SK-N-SH (cell line): ENCODE results near the gene SRD5A2. TPM values are rescaled to one million over a fixed set of nuclear protein-coding genes. Genes with fewer than 3 reads are reported as not detected.
"Not testable (repeated sequence)": the region's sequence is repeated elsewhere in the genome, so short reads cannot be mapped to it uniquely, and the experiment has no call there.

Source experiments
- CTCF ChIA-PET: fragments of 300-600, 350-600 bp; formaldehyde crosslinking; extraction: SDS; loops from one replicate; lab custom pipeline; 2021; lab: Yijun Ruan, JAX
- POLR2A ChIA-PET: fragments of 350-600 bp; sonication (Branson Sonifier 250); formaldehyde crosslinking; extraction: SDS; loops from one replicate; lab custom pipeline; 2020; ENCODE audit warnings: antibody characterized with exemption, inconsistent platforms; lab: Yijun Ruan, JAX
- DNase-seq: peaks from one replicate; pipeline ENCODE4 v3.0.0; 2012
- H2AFZ ChIP-seq: fragments of 200-600 bp; sonication (generic); 2 replicates; pipeline ENCODE4 v1.8.1; 2016; ENCODE audit warnings: antibody characterized with exemption, mild to moderate bottlenecking, low read depth
- H3F3A ChIP-seq: fragments of 200-600 bp; sonication (generic); replicated peaks from 2 replicates; pipeline ENCODE3; 2016; ENCODE audit warnings: antibody characterized with exemption, mild to moderate bottlenecking; ENCODE audit not compliant: insufficient read depth
- H3K27ac ChIP-seq, 2 experiments: fragments of 200-500 bp in 1 of 2; fragments of 200-600 bp in 1 of 2; sonication (Bioruptor generic) in 1 of 2; sonication (generic), shearing (Covaris generic) in 1 of 2; 2 replicates each; pipeline versions ENCODE4 v1.5.1 to v1.6.1; 2014 to 2016; ENCODE audit warnings: low read depth in 2 of 2, inconsistent platforms in 1 of 2, low read length in 1 of 2, mild to moderate bottlenecking in 1 of 2, mixed read lengths in 1 of 2
- H3K27me3 ChIP-seq: fragments of 200-600 bp; sonication (generic), shearing (Covaris generic); 2 replicates; pipeline ENCODE4 v1.6.1; 2016; ENCODE audit warnings: mixed run types; ENCODE audit not compliant: insufficient read depth
- H3K36me3 ChIP-seq, 2 experiments: fragments of 200-500 bp in 1 of 2; fragments of 200-600 bp in 1 of 2; sonication (Bioruptor generic) in 1 of 2; sonication (generic) in 1 of 2; replicated peaks in 1 of 2; 2 replicates each; pipeline versions ENCODE3 to v1.5.1; 2014 to 2016; ENCODE audit warnings: low read length in 1 of 2, mild to moderate bottlenecking in 1 of 2; ENCODE audit not compliant: insufficient read depth in 2 of 2, control insufficient read depth in 1 of 2
- H3K4me1 ChIP-seq, 2 experiments: fragments of 200-500 bp in 1 of 2; fragments of 200-600 bp in 1 of 2; sonication (Bioruptor generic) in 1 of 2; sonication (generic), shearing (Covaris generic) in 1 of 2; 2 replicates each; pipeline versions ENCODE4 v1.5.1 to v1.6.1; 2014 to 2016; ENCODE audit warnings: low read depth in 1 of 2, low read length in 1 of 2, mixed run types in 1 of 2; ENCODE audit not compliant: insufficient read depth in 2 of 2, control insufficient read depth in 1 of 2
- H3K4me2 ChIP-seq: fragments of 200-600 bp; sonication (generic), shearing (Covaris generic); 2 replicates; pipeline ENCODE4 v1.6.1; 2017; ENCODE audit warnings: mixed run types
- H3K4me3 ChIP-seq, 2 experiments: fragments of 200-500 bp in 1 of 2; fragments of 200-600 bp in 1 of 2; sonication (Bioruptor generic) in 1 of 2; sonication (generic), shearing (Covaris generic) in 1 of 2; 2 replicates each; pipeline versions ENCODE4 v1.5.1 to v1.8.1; 2014 to 2016; ENCODE audit warnings: low read depth in 2 of 2, inconsistent platforms in 1 of 2, low read length in 1 of 2, mild to moderate bottlenecking in 1 of 2, mixed read lengths in 1 of 2, moderate library complexity in 1 of 2
- H3K79me2 ChIP-seq: fragments of 200-600 bp; sonication (generic); 2 replicates; pipeline ENCODE4 v1.8.1; 2017; ENCODE audit warnings: mild to moderate bottlenecking; ENCODE audit not compliant: insufficient read depth
- H3K9ac ChIP-seq: fragments of 200-600 bp; sonication (generic); 2 replicates; pipeline ENCODE4 v1.6.1; 2017; ENCODE audit warnings: mixed run types
- H3K9me2 ChIP-seq: fragments of 200-600 bp; sonication (generic); 2 replicates; pipeline ENCODE4 v1.6.1; 2017; ENCODE audit warnings: mixed run types
- H3K9me3 ChIP-seq: fragments of 200-600 bp; sonication (generic); 2 replicates; pipeline ENCODE4 v1.6.1; 2017; ENCODE audit warnings: mixed run types, mild to moderate bottlenecking, moderate library complexity
- H4K20me1 ChIP-seq: fragments of 200-600 bp; sonication (generic); 2 replicates; pipeline ENCODE4 v1.6.1; 2017; ENCODE audit warnings: mild to moderate bottlenecking, mixed run types; ENCODE audit not compliant: insufficient read depth
- CTCF ChIP-seq: fragments of 200-600 bp; sonication (generic); IDR thresholded peaks from 2 replicates; pipeline ENCODE4 v1.6.1; 2017; ENCODE audit warnings: antibody characterized with exemption, mild to moderate bottlenecking, moderate library complexity
- FOXJ3 ChIP-seq: sonication (generic); formaldehyde crosslinking; IDR thresholded peaks from 2 replicates; pipeline ENCODE4 v1.5.1; 2020; ENCODE audit warnings: mild to moderate bottlenecking, missing genetic modification reagents
- FOXM1 ChIP-seq: IDR thresholded peaks from 2 replicates; pipeline ENCODE4 v1.4.0; 2012; ENCODE audit warnings: low read depth, mild to moderate bottlenecking
- GABPA ChIP-seq: IDR thresholded peaks from 2 replicates; pipeline ENCODE4 v1.4.0; 2012; ENCODE audit warnings: low read depth, mild to moderate bottlenecking
- IRF3 ChIP-seq: fragments of 150-350 bp; IDR thresholded peaks from 2 replicates; pipeline ENCODE4 v1.6.1; 2016; ENCODE audit warnings: mild to moderate bottlenecking, low read depth, low read length
- JUND ChIP-seq: IDR thresholded peaks from 2 replicates; pipeline ENCODE4 v1.4.0; 2012
- MXI1 ChIP-seq: IDR thresholded peaks from 2 replicates; pipeline ENCODE4 v1.6.1; 2012; ENCODE audit warnings: mild to moderate bottlenecking, low read depth, low read length, improper control_type of control experiment
- SIN3A ChIP-seq: IDR thresholded peaks from 2 replicates; pipeline ENCODE4 v1.6.1; 2012; ENCODE audit warnings: low read depth, mild to moderate bottlenecking, low read length, moderate library complexity, borderline replicate concordance
- TAF1 ChIP-seq: IDR thresholded peaks from 2 replicates; pipeline ENCODE4 v1.6.1; 2012; ENCODE audit warnings: low read depth, mild to moderate bottlenecking, low read length, moderate library complexity, borderline replicate concordance
- YY1 ChIP-seq: IDR thresholded peaks from 2 replicates; pipeline ENCODE4 v1.4.0; 2012; ENCODE audit warnings: low read depth, mild to moderate bottlenecking
- WGBS: methylation state at CpG from one replicate; pipeline ENCODE4 v1.1.6; 2017; ENCODE audit warnings: low lambda C conversion rate; 5-methylcytosine and 5-hydroxymethylcytosine counted together
- polyA plus RNA-seq, 3 experiments: library from polyadenylated mRNA; depleted of rRNA; stranded (reverse); fragments of >200 nt; gene quantifications; 2 replicates each; pipeline ENCODE4 v1.2.3, GENCODE V29; 2012

SRD5A2 gene
- polyA plus RNA-seq, 1 of the 3 experiments (the other 2 are of a cell fraction), result not detected

GRCh38 chr2:31505111-31505510, 75.6 kb downstream of the SRD5A2 start:
- H3K79me2 ChIP-seq, result no peaks in the 10 kb centered on the region
- H3K27ac ChIP-seq, result no peak overlapping the region
- POLR2A ChIA-PET, result no interaction called here
- DNase-seq, result no peak
- H3K4me1 ChIP-seq, result no peaks in the 10 kb centered on the region
- H3K4me2 ChIP-seq, result no peak overlapping the region
- no peaks in the 10 kb centered on the region for H3K9me3 ChIP-seq
- H3K9me2 ChIP-seq, result 0 out of 2 replicates have a peak, but pooled peaks cover 5% of the 10 kb centered on the region
- no peaks in the 10 kb centered on the region for H3K27me3 ChIP-seq
- TF ChIP-seq FOXM1 (no peak), CTCF (no peak), GABPA (no peak), FOXJ3 (CRISPR knock-in tag) (no peak), IRF3 (no peak), YY1 (no peak)
- TF ChIP-seq, all 33 proteins: peak for 0
- H3K36me3 ChIP-seq, result no peaks in the 10 kb centered on the region
- H4K20me1 ChIP-seq, result no peaks in the 10 kb centered on the region
- no peak overlapping the region for H3K9ac ChIP-seq
- H2AFZ ChIP-seq, result no peak overlapping the region
- 41% methylated on average over 2 of the region's 2 CpGs for WGBS
- CTCF ChIA-PET, result interaction anchor here (1.4 to 4.3 kb wide), 2 partner anchors 18 to 27 kb away, joined by 3 to 17 read pairs; no protein-coding TSS in a partner anchor
- no peak overlapping the region for H3K4me3 ChIP-seq
- H3F3A ChIP-seq, result no peaks in the 10 kb centered on the region

GRCh38 chr2:31504311-31504710, 76.4 kb downstream of the SRD5A2 start:
- Histone ChIP-seq H4K20me1 (no peaks in the 10 kb centered on the region), H3K4me1 (no peaks in the 10 kb centered on the region), H3K9me2 (0 out of 2 replicates have a peak, but pooled peaks cover 4% of the 10 kb centered on the region), H3K9ac (no peak overlapping the region), H3K9me3 (no peaks in the 10 kb centered on the region), H3F3A (no peaks in the 10 kb centered on the region), H2AFZ (no peak overlapping the region), H3K27me3 (no peaks in the 10 kb centered on the region), H3K79me2 (no peaks in the 10 kb centered on the region), H3K36me3 (no peaks in the 10 kb centered on the region), H3K4me3 (no peak overlapping the region), H3K27ac (no peak overlapping the region), H3K4me2 (no peak overlapping the region)
- 43% methylated on average over 2 of the region's 2 CpGs for WGBS
- POLR2A ChIA-PET, result no interaction called here
- TF ChIP-seq YY1, result no peak
- TF ChIP-seq MXI1, result no peak
- no peak for TF ChIP-seq SIN3A
- TF ChIP-seq JUND, result no peak
- no peak for TF ChIP-seq TAF1
- no peak for TF ChIP-seq GABPA
- CTCF ChIA-PET, result interaction anchor here (0.9 to 4.3 kb wide), 3 partner anchors 19 to 271 kb away, joined by 3 to 17 read pairs (median 3); partner anchors contain the start of gene EHD3
- DNase-seq, result no peak

- H3K4me1 ChIP-seq, H2AFZ ChIP-seq, H3F3A ChIP-seq, CTCF ChIA-PET, H3K9ac ChIP-seq, H3K4me2 ChIP-seq, H4K20me1 ChIP-seq, H3K9me2 ChIP-seq, H3K27me3 ChIP-seq, H3K9me3 ChIP-seq, H3K4me3 ChIP-seq, H3K79me2 ChIP-seq, H3K36me3 ChIP-seq, DNase-seq, H3K27ac ChIP-seq, POLR2A ChIA-PET: not testable (repeated sequence)
- WGBS, result 68% methylated on average over 20 of the region's 21 CpGs
Measured at GRCh38 chr2:31496451-31496874, 84.3 kb downstream of the SRD5A2 start.

GRCh38 chr2:31489339-31489738, 91.4 kb downstream of the SRD5A2 start:
- POLR2A ChIA-PET, H2AFZ ChIP-seq: not testable (repeated sequence)

More at GRCh38 chr2:31489339-31489738, 91.4 kb downstream of the SRD5A2 start:
- WGBS, result 13% methylated on average over 1 of the region's 3 CpGs
- not testable (repeated sequence) for H3K36me3 ChIP-seq, H3F3A ChIP-seq, H3K9me2 ChIP-seq, H3K4me2 ChIP-seq, H3K4me3 ChIP-seq, H3K79me2 ChIP-seq, H3K27ac ChIP-seq, DNase-seq, H3K9ac ChIP-seq, H4K20me1 ChIP-seq, H3K9me3 ChIP-seq, H3K27me3 ChIP-seq, H3K4me1 ChIP-seq
- CTCF ChIA-PET, result interaction anchor here (0.9 kb wide), 1 partner anchor 42 kb away, joined by 3 read pairs; no protein-coding TSS in a partner anchor
